HFFc6 (cell line): ENCODE measurements around the gene GRID1. TPM values are rescaled to one million over a fixed set of nuclear protein-coding genes. Genes with fewer than 3 reads are reported as not detected.

ENCODE experiments used
- DNase-seq: peaks from one replicate; pipeline ENCODE4 v3.0.0-alpha.2; 2018
- H3K27ac Mint-ChIP-seq: 2 replicates; pipeline ENCODE4 v1.8.0; 2020; ENCODE audit warnings: mild to moderate bottlenecking, mixed read lengths
- H3K27me3 Mint-ChIP-seq: 2 replicates; pipeline ENCODE4 v1.8.0; 2021; ENCODE audit warnings: mild to moderate bottlenecking, moderate library complexity, mixed read lengths; ENCODE audit not compliant: insufficient read depth
- H3K36me3 Mint-ChIP-seq: 2 replicates; pipeline ENCODE4 v1.8.0; 2021; ENCODE audit warnings: low read depth, mixed read lengths
- H3K4me1 Mint-ChIP-seq: 2 replicates; pipeline ENCODE4 v1.8.0; 2020; ENCODE audit warnings: low read depth, mixed read lengths
- H3K4me3 Mint-ChIP-seq: 2 replicates; pipeline ENCODE4 v1.8.0; 2020; ENCODE audit warnings: mild to moderate bottlenecking, moderate library complexity, mixed read lengths
- H3K9me3 Mint-ChIP-seq: 2 replicates; pipeline ENCODE4 v1.8.0; 2020; ENCODE audit warnings: mild to moderate bottlenecking, mixed read lengths
- total RNA-seq, 6 experiments: library from RNA; stranded (reverse); fragmentation: NEBNext Ultra II Directional; extraction: Animal tissue kit (Norgen Biotek cat#: 25700); gene quantifications; 2 replicates in 1 of 6; 3 replicates in 5 of 6; pipeline ENCODE4 v1.2.3, GENCODE V29; 2021
- TF ChIP-seq, protein P1 (sequence below): fragments of 200-600 bp; sonication (generic); IDR thresholded peaks from 2 replicates; pipeline ENCODE4 v1.5.0; 2021; ENCODE audit warnings: antibody characterized with exemption, mild to moderate bottlenecking

Gene GRID1
- total RNA-seq, 6 experiments from 2014 or later: not detected

DNA sequence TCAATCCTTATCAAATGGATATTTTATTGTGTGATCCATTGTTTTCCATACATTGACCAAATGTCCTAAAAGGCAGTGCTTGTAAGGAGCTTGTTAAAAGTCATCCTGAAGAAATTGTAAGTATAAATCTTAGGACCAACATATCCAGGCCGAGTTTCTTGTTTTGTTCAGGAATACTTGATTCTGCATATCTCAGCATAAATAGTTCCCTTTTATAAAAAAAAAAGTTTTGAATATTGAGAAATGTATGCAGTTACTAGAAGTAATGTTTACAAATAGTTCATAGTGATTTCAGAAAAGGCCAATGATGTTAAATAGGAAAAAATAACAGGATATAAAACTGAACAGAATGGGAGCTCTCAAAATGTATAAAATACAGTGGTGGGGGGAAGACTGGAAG, 6.6 kb downstream of the GRID1 start:
- peaks cover 16% of the 10 kb centered on the region for H3K27me3 Mint-ChIP-seq
- TF ChIP-seq, protein P1, sequence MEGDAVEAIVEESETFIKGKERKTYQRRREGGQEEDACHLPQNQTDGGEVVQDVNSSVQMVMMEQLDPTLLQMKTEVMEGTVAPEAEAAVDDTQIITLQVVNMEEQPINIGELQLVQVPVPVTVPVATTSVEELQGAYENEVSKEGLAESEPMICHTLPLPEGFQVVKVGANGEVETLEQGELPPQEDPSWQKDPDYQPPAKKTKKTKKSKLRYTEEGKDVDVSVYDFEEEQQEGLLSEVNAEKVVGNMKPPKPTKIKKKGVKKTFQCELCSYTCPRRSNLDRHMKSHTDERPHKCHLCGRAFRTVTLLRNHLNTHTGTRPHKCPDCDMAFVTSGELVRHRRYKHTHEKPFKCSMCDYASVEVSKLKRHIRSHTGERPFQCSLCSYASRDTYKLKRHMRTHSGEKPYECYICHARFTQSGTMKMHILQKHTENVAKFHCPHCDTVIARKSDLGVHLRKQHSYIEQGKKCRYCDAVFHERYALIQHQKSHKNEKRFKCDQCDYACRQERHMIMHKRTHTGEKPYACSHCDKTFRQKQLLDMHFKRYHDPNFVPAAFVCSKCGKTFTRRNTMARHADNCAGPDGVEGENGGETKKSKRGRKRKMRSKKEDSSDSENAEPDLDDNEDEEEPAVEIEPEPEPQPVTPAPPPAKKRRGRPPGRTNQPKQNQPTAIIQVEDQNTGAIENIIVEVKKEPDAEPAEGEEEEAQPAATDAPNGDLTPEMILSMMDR: no peak
- H3K4me3 Mint-ChIP-seq: no peak overlapping the region
- no peaks in the 10 kb centered on the region for H3K36me3 Mint-ChIP-seq
- no peak for DNase-seq
- no peaks in the 10 kb centered on the region for H3K9me3 Mint-ChIP-seq
- H3K27ac Mint-ChIP-seq: no peak overlapping the region
- H3K4me1 Mint-ChIP-seq: no peaks in the 10 kb centered on the region

DNA sequence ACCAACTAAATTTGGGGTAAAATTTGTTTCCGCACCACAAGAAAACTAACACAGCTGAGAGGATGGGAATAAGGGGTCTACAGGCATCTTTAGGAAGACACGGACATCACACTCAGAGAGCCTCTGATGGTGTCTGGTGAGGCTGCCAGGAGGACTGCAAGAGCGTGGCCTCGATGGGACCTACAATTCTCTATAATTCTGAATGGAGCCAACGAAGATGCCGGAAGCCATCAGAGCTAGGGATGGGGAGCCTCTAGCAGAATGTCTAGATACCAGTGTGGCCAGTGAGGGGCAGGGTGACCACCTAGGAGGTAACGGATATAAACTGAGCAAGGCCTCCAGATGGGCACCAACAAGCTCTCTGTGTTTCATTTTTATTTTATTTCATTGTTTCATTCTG, 7.5 kb downstream of the GRID1 start:
- no peak for DNase-seq
- H3K4me1 Mint-ChIP-seq: no peaks in the 10 kb centered on the region
- no peaks in the 10 kb centered on the region for H3K9me3 Mint-ChIP-seq
- H3K27ac Mint-ChIP-seq: no peak overlapping the region
- H3K27me3 Mint-ChIP-seq: peaks cover 18% of the 10 kb centered on the region
- no peak overlapping the region for H3K4me3 Mint-ChIP-seq
- H3K36me3 Mint-ChIP-seq: no peaks in the 10 kb centered on the region
- TF ChIP-seq, protein P1: no peak

DNA sequence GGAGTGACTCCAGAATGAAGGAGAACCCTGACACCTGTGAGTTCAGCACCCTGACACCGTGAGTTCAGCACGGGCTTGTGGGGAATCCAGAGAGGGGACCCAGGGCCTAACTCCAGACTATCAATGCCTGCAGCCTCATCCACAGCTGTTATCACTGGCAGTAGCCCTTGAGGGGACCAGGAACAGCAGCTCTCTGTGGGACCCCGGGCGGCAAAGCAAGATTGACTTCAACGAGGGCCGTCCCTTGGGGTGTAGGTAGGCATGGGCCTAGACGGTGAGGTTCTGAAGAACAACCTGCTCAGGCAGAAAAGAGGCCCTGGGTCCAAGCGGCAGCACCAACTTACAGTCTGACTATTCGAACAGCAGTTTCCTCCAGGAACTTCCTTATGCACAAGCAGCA, 8.9 kb downstream of the GRID1 start:
- no peaks in the 10 kb centered on the region for H3K9me3 Mint-ChIP-seq
- H3K4me1 Mint-ChIP-seq: no peaks in the 10 kb centered on the region
- H3K27ac Mint-ChIP-seq: no peak overlapping the region
- no peaks in the 10 kb centered on the region for H3K36me3 Mint-ChIP-seq
- peaks cover 16% of the 10 kb centered on the region for H3K27me3 Mint-ChIP-seq
- H3K4me3 Mint-ChIP-seq: no peak overlapping the region
- no peak for DNase-seq
- TF ChIP-seq, protein P1: no peak

DNA sequence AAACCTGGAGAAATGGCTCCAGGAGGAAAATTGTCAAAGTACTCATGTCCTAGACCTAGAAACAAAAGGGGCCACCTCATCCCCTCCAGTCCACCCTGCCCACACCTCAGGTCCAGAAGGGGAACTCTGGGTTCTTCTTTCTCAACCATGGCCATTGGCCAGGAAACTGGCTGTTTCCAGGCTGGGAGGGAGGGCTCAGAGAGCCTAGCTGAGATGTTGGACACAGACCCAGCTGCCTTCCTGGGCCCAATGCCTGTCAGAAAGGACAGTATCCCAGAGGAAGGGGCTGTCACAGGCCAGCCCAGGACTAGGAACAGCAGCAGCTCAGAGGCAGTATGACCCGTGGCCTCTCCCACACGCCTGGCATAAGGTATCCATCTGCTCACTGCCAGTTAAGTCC, 9.6 kb downstream of the GRID1 start:
- TF ChIP-seq, protein P1: no peak
- Mint-ChIP-seq H3K27ac (no peak overlapping the region), H3K27me3 (peaks cover 20% of the 10 kb centered on the region), H3K4me1 (no peaks in the 10 kb centered on the region), H3K4me3 (no peak overlapping the region), H3K36me3 (no peaks in the 10 kb centered on the region), H3K9me3 (no peaks in the 10 kb centered on the region)
- DNase-seq: no peak

DNA sequence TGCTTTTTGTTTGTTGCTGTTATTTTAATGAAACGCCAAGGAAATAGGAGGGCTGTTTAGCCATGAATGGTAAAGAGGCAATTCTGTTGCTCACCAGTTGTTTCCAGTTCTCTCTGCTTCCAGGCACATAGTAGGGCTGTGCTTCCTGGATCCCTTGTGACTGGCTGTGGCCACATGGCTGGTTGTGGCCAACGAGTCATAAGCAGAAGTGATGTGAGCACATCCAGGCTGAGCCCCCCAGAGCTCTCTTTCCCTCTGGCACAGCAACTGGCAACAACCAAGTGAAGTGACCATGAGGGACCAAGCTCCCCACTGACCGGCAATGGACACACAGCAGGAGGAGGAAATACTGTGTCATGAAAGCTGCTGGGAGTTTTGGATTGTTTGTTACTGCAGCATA, 10.3 kb downstream of the GRID1 start:
- Mint-ChIP-seq H3K4me3 (no peak overlapping the region), H3K36me3 (no peaks in the 10 kb centered on the region), H3K4me1 (no peaks in the 10 kb centered on the region), H3K9me3 (no peaks in the 10 kb centered on the region), H3K27me3 (peaks cover 24% of the 10 kb centered on the region), H3K27ac (no peak overlapping the region)
- TF ChIP-seq, protein P1: no peak
- no peak for DNase-seq

DNA sequence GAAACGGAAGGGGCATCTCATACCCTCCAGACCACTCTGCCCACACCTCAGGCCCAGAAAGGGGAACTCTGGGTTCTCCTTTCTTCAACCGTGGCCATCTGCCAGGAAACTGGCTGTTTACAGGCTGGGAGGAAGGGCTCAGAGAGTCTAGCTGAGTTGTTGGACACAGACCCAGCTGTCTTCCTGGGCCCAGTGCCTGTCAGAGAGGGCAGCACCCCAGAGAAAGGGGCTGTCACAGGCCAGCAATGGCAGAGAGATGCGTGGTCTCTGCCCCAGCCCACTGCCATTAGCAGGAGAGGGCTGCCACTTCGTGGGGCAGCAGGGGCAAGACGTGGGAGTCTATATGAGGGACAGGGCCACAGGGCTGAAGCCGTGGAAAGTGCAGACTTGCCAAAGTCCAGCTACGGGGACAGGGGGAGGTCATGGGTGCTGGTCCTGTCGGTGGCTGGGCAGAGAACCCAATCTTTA, 11.0 kb downstream of the GRID1 start:
- Mint-ChIP-seq H3K4me1 (no peaks in the 10 kb centered on the region), H3K4me3 (no peak overlapping the region), H3K27me3 (peaks cover 25% of the 10 kb centered on the region), H3K9me3 (no peaks in the 10 kb centered on the region), H3K36me3 (no peaks in the 10 kb centered on the region), H3K27ac (no peak overlapping the region)
- no peak for DNase-seq
- TF ChIP-seq, protein P1: no peak
